PFSK-1 (cell line): Measurements from ENCODE around the gene COL25A1.
A peak's percentile ranks its signal among the peaks of the same experiment; 100 is the strongest.

Experiments
- FOXP2 ChIP-seq: optimal IDR thresholded peaks from 2 replicates; pipeline ENCODE3; 2011; ENCODE audit warnings: borderline replicate concordance, control low read depth, inconsistent platforms; ENCODE audit not compliant: insufficient read depth; ENCODE audit errors: extremely low read length, extremely low read depth
- POLR2AphosphoS5 ChIP-seq: IDR thresholded peaks from 2 replicates; pipeline ENCODE4 v1.6.1; 2012; ENCODE audit warnings: low read depth, mild to moderate bottlenecking, control low read depth, low read length, moderate library complexity
- REST ChIP-seq, 2 experiments: IDR thresholded peaks; 2 replicates each; pipeline versions ENCODE4 v1.6.1 to v1.8.0; 2011 to 2012; ENCODE audit warnings: low read depth in 2 of 2, low read length in 2 of 2, control low read depth in 1 of 2, inconsistent platforms in 1 of 2, mild to moderate bottlenecking in 1 of 2, moderate library complexity in 1 of 2; ENCODE audit not compliant: insufficient read depth in 1 of 2
- SIN3A ChIP-seq: IDR thresholded peaks from 2 replicates; pipeline ENCODE4 v1.6.1; 2012; ENCODE audit warnings: mild to moderate bottlenecking, low read length, moderate library complexity, borderline replicate concordance; ENCODE audit not compliant: insufficient read depth
- TAF1 ChIP-seq: IDR thresholded peaks from 2 replicates; pipeline ENCODE4 v1.6.1; 2012; ENCODE audit warnings: low read length, control low read depth, borderline replicate concordance; ENCODE audit not compliant: insufficient read depth

Gene COL25A1

DNA sequence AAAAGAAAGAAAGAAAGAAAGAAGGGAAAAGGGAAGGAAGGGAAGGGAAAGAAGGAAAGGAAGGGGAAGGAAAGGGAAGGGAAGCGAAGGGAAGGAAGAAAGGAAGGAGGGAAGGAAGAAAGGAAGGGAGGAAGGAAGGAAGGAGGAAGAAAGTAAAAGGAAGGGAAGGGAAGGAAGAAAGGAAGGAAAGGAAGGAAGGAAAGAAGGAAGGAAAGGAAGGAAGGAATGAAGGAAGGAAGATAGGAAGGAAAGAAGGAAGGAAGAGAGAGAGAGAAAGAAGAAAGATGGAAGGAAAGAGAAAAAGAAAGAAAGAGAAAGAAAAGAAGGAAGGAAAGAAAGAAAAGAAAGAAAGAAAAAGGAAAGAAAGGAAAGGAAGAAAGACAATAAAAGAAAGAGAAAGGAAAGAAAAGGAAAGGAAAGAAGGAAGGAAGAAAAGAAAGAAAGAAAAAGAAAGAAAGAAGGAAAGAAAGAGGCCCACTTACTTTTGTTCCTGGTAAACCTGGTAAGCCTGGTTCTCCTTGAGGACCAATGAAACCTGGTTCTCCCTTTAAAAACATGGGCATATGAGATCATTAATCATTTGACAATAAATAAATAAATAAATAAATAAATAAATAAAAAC lies 433.7 kb downstream of the COL25A1 start:
- TF ChIP-seq TAF1 (no peak), SIN3A (no peak), FOXP2 (no peak), REST (IDR thresholded peaks at IDR 0.05; ENCODE audit: insufficient read depth in 1 of 2, low read depth in 2 of 2, low read length in 2 of 2) (no peak), POLR2AphosphoS5 (no peak)

GRCh38 chr4:108867476-108867875 lies 435.0 kb downstream of the COL25A1 start:
- TF ChIP-seq POLR2AphosphoS5 = no peak
- TF ChIP-seq SIN3A = no peak
- TF ChIP-seq TAF1 = no peak
- no peak for TF ChIP-seq FOXP2
- no peak for TF ChIP-seq REST (IDR thresholded peaks at IDR 0.05; ENCODE audit: insufficient read depth in 1 of 2, low read depth in 2 of 2, low read length in 2 of 2)

GRCh38 chr4:108861334-108861733 lies 441.1 kb downstream of the COL25A1 start:
- no peak for TF ChIP-seq POLR2AphosphoS5
- peak; percentile 71 to 90 for TF ChIP-seq REST (IDR thresholded peaks at IDR 0.05; ENCODE audit: insufficient read depth in 1 of 2, low read depth in 2 of 2, low read length in 2 of 2)

DNA sequence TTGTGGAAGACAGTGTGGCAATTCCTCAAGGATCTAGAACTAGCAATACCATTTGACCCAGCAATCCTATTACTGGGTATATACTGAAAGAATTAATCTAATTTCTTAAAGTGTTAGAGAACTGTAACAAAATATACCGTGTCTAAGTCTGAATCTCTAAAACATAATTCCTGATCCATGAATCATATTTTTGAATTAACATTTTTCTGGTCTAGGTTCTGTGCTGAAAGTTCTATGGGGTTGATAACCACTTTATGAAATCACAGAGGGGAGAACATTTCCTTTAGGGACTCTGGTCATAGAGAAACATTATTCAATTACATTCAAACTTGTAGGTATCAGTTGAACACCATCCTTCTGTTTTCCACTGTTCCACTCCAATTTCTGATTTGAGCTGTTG lies 447.7 kb downstream of the COL25A1 start:
- no peak for TF ChIP-seq TAF1
- no peak for TF ChIP-seq REST (IDR thresholded peaks at IDR 0.05; ENCODE audit: insufficient read depth in 1 of 2, low read depth in 2 of 2, low read length in 2 of 2)
- TF ChIP-seq POLR2AphosphoS5 = no peak
- no peak for TF ChIP-seq FOXP2
- no peak for TF ChIP-seq SIN3A

- no peak for TF ChIP-seq FOXP2
- TF ChIP-seq TAF1 = no peak
- no peak for TF ChIP-seq SIN3A
- no peak for TF ChIP-seq POLR2AphosphoS5
- no peak for TF ChIP-seq REST (IDR thresholded peaks at IDR 0.05; ENCODE audit: insufficient read depth in 1 of 2, low read depth in 2 of 2, low read length in 2 of 2)
Measured at GRCh38 chr4:108852691-108853090, 449.8 kb downstream of the COL25A1 start.
